ENCODE measurements around the gene SLBP. TPM values are rescaled to one million over a fixed set of nuclear protein-coding genes. Genes with fewer than 3 reads are reported as not detected.
A peak's percentile ranks its signal among the peaks of the same experiment; 100 is the strongest.

The SLBP gene
- polyA plus RNA-seq, 3 donors = 39.6 to 63.7 (median 59.1) TPM

DNA sequence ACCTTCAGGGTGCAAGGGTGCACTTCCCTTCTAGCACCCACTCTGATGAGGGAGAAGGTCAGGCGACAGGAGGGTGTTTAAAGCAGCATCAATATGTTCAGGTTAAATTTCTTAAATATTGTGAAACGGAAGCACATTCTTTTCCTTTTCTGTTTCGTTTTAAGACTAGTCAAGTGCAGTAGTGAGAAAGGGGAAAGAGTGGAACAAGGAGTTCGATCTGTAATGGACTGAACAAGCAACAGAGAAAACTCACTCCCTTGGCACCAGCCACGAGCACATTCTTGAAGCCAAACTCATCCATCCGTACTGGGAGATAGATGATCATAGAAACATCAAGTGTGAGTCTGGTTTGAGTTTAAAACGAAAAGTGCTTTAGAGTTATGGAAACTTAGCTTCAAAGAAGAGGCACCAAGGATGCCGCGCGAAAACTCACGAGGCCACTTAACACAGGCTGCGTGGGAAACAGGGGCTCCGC is 28.8 kb downstream of the SLBP start:
- H3K4me1 ChIP-seq (ENCODE audit: control insufficient read depth in 1 of 2, insufficient read depth in 2 of 2, low read length in 2 of 2) = peaks cover 16 to 23% of the 10 kb centered on the region in 2 donors
- peaks cover 0 to 1% (median 0%) of the 10 kb centered on the region in 7 donors for H3K9me3 Mint-ChIP-seq
- H2AFZ ChIP-seq (ENCODE audit: insufficient read depth, low read depth, low read length, poor library complexity, severe bottlenecking) = peak overlapping the region; percentile 89
- no peaks in the 10 kb centered on the region for H3K9me3 ChIP-seq (replicated peaks in 1 of 2; ENCODE audit: control insufficient read depth in 1 of 2, insufficient read depth in 1 of 2, low read length in 2 of 2)
- no peaks in the 10 kb centered on the region for H3K36me3 Mint-ChIP-seq
- no peaks in the 10 kb centered on the region for H4K20me1 ChIP-seq (ENCODE audit: insufficient read depth, low read length)
- H3K27ac Mint-ChIP-seq = peak overlapping the region; percentile 72 to 90 (median 80)
- peaks cover 0 to 5% (median 1%) of the 10 kb centered on the region in 3 donors for H3K27me3 Mint-ChIP-seq (ENCODE audit: low read depth in 3 of 3)
- peak overlapping the region; percentile 96 for H3K4me2 ChIP-seq (replicated peaks; ENCODE audit: extremely low read depth, low read length, poor library complexity, severe bottlenecking)
- H3K4me3 Mint-ChIP-seq = peak overlapping the region; percentile 88 to 94
- H3K27ac ChIP-seq (ENCODE audit: low read depth in 1 of 2, low read length in 2 of 2) = peak overlapping the region in 1 of 2 donors; percentile 58
- TF ChIP-seq CTCF (IDR thresholded peaks at IDR 0.05) = no peak
- intact Hi-C loops (cut with micrococcal nuclease) = loop anchor here (5.0 kb wide), 2 partner anchors 101 to 189 kb away; partner anchors contain the start of gene NSD2 (in 1 of the 2)
- peak in 1 of 3 donors; percentile 13 for DNase-seq
- WGBS (ENCODE audit: insufficient coverage) = 7% methylated on average over 9 of the region's 13 CpGs
- peaks cover 15% of the 10 kb centered on the region for H3K4me1 Mint-ChIP-seq
- no peaks in the 10 kb centered on the region for H3K36me3 ChIP-seq (replicated peaks in 1 of 2; ENCODE audit: control insufficient read depth in 1 of 2, insufficient read depth in 2 of 2, low read length in 2 of 2)
- peak overlapping the region; percentile 41 to 78 (median 73) for H3K4me3 ChIP-seq (replicated peaks in 1 of 3; ENCODE audit: low read depth in 2 of 3, low read length in 3 of 3)
- peak overlapping the region; percentile 67 for H3K9ac ChIP-seq (ENCODE audit: insufficient read depth, low read length, poor library complexity, severe bottlenecking)
- H3K79me2 ChIP-seq (ENCODE audit: insufficient read depth, low read length) = no peaks in the 10 kb centered on the region
- no peaks in the 10 kb centered on the region for H3K27me3 ChIP-seq (ENCODE audit: control insufficient read depth in 2 of 2, insufficient read depth in 2 of 2, low read length in 2 of 2)

- no peaks in the 10 kb centered on the region for H3K79me2 ChIP-seq (ENCODE audit: insufficient read depth, low read length)
- no peak for DNase-seq
- peak overlapping the region; percentile 89 for H2AFZ ChIP-seq (ENCODE audit: insufficient read depth, low read depth, low read length, poor library complexity, severe bottlenecking)
- H3K9ac ChIP-seq (ENCODE audit: insufficient read depth, low read length, poor library complexity, severe bottlenecking) = no peak overlapping the region
- 100% methylated on average over 6 of the region's 13 CpGs for WGBS (ENCODE audit: insufficient coverage)
- H3K36me3 ChIP-seq (replicated peaks in 1 of 2; ENCODE audit: control insufficient read depth in 1 of 2, insufficient read depth in 2 of 2, low read length in 2 of 2) = no peaks in the 10 kb centered on the region
- no peaks in the 10 kb centered on the region for H4K20me1 ChIP-seq (ENCODE audit: insufficient read depth, low read length)
- no peaks in the 10 kb centered on the region for H3K9me3 ChIP-seq (replicated peaks in 1 of 2; ENCODE audit: control insufficient read depth in 1 of 2, insufficient read depth in 1 of 2, low read length in 2 of 2)
- H3K4me3 Mint-ChIP-seq = peak overlapping the region; percentile 88 to 94
- intact Hi-C loops (cut with micrococcal nuclease) = loop anchor here (5.0 kb wide), 2 partner anchors 101 to 189 kb away; partner anchors contain the start of gene NSD2 (in 1 of the 2)
- H3K4me3 ChIP-seq (replicated peaks in 1 of 3; ENCODE audit: low read depth in 2 of 3, low read length in 3 of 3) = peak overlapping the region; percentile 41 to 78 (median 73)
- H3K36me3 Mint-ChIP-seq = no peaks in the 10 kb centered on the region
- H3K27ac ChIP-seq (ENCODE audit: low read depth in 1 of 2, low read length in 2 of 2) = no peak overlapping the region
- peaks cover 0 to 1% (median 0%) of the 10 kb centered on the region in 7 donors for H3K9me3 Mint-ChIP-seq
- H3K4me1 Mint-ChIP-seq = peaks cover 15% of the 10 kb centered on the region
- no peaks in the 10 kb centered on the region for H3K27me3 ChIP-seq (ENCODE audit: control insufficient read depth in 2 of 2, insufficient read depth in 2 of 2, low read length in 2 of 2)
- H3K4me2 ChIP-seq (replicated peaks; ENCODE audit: extremely low read depth, low read length, poor library complexity, severe bottlenecking) = peak overlapping the region; percentile 96
- peaks cover 16 to 23% of the 10 kb centered on the region in 2 donors for H3K4me1 ChIP-seq (ENCODE audit: control insufficient read depth in 1 of 2, insufficient read depth in 2 of 2, low read length in 2 of 2)
- peaks cover 0 to 5% (median 1%) of the 10 kb centered on the region in 3 donors for H3K27me3 Mint-ChIP-seq (ENCODE audit: low read depth in 3 of 3)
- no peak for TF ChIP-seq CTCF (IDR thresholded peaks at IDR 0.05)
- H3K27ac Mint-ChIP-seq = peak overlapping the region in 3 of 7 donors; percentile 33 to 90 (median 75)
Observed at GRCh38 chr4:1682860-1683259, 29.3 kb downstream of the SLBP start.
